ENCODE results near the gene CCNDBP1.
"Not testable (repeated sequence)": the region's sequence is repeated elsewhere in the genome, so short reads cannot be mapped to it uniquely, and the experiment has no call there.

The CCNDBP1 gene

DNA sequence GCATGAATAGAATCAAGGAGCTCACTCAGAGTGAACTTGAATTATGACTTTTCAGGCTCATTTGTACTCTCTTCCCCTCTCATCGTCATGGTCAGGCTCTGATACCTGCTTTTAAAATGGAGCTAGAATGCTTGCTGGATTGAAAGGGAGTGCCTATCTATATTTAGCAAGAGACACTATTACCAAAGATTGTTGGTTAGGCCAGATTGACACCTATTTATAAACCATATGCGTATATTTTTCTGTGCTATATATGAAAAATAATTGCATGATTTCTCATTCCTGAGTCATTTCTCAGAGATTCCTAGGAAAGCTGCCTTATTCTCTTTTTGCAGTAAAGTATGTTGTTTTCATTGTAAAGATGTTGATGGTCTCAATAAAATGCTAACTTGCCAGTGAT, 9.6 kb downstream of the CCNDBP1 start:
- DNase-seq: no peak

DNA sequence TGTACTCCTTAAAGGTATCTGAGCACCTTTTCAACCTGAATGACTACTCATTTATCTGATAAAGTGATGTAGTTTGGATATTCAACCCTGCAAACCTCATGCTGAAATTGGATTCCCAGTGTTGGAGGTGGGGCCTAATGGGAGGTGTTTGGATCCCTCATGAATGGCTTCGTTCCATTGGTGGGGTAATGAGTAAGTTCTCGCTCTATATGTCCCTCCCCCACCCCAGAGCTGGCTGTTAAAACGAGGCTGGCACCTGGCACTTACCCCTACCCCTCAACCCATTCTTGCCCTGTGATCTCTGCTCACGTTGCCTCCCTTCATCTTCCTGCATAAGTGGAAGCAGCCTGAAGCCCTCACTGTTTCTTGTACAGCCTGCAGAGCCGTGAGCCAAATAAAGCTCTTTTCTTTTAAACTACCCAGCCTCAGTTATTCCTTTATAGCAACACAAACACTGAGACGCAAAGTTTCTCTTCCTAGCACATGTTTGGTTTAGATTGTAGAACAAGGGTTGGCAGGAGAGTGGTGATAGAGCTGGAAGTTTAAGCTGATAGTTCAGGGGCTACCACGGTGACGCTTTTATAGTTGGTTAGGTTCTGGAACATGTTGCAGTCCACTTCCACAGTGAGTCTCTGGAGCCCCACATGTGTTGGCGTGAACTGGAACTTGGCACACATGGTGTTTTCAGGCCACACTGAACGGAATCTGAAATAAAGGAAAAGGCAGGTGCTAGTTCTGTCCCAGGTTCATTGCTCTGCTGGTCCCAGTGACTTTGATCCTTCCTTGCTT, 11.8 kb downstream of the CCNDBP1 start:
- DNase-seq: no peak

DNA sequence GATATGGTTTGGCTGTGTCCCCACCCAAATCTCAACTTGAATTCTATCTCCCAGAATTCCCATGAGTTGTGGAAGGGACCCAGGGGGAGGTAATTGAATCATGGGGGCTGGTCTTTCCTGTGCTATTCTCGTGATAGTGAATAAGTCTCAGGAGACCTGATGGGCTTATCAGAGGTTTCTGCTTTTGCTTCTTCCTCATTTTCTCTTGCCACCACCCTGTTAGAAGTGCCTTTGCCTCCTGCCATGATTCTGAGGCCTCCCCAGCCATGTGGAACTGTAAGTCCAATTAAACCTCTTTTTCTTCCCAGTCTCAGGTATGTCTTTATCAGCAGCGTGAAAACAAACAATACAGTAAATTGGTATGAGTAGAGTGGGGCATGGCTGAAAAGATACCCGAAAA, 12.6 kb downstream of the CCNDBP1 start:
- not testable (repeated sequence) for DNase-seq

DNA sequence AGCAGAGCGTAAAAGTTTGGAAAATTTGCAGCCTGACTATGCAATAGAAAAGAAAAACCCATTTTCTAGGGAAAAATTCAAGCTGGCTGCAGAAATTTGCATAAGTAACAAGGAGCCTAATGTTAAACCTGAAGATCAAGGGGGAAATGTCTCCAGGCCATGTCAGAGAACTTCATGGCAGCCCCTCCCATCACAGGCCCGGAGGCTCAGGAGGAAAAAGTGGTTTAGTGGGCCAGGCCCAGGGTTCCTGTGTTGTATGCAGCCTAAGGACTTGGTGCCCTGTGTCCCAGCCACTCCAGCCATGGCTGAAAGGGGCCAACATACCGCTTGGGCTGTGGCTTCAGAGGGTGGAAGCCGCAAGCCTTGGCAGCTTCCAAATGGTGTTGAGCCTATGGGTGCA, 13.4 kb downstream of the CCNDBP1 start:
- DNase-seq: not testable (repeated sequence)

DNA sequence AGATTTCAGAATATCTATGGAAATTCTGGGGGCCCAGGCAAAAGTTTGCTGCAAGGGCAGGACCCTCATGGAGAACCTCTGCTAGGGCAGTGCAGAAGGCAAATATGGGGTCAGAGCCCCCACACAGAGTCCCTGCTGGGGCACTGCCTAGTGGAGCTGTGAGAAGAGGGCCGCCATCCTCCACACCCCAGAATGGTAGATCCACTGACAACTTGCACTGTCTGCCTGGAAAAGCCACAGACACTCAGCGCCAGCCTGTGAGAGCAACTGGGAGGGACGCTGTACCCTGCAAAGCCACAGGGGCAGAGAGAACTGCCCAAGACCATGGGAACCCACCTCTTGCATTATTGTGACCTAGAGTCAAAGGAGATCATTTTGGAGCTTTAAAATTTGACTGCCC, 13.8 kb downstream of the CCNDBP1 start:
- DNase-seq: no peak

DNA sequence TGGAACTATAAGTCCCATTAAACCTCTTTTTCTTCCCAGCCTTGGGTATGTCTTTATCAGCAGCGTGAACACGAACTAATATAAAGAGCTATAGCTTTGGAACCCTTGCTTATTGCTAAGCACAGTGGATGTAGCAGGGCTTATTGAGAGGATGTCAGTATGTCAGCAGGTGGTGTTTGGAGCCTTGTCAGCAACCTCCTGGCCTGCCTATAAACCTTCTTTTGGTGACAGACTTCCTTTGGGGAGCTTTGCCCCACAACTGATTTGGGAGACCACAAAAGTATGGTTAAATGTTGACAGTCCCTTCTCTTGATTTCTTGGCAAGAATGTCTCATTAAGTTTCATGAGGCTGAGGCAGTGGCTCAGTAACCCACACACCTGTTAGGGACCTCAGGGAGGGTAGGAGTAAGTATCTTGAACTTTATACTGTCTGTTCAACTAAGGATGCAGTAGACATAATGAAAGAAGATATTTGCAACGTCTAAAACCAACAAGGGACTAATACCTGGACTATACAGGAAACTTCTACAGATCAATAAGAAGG, 14.8 kb downstream of the CCNDBP1 start:
- DNase-seq: no peak

DNA sequence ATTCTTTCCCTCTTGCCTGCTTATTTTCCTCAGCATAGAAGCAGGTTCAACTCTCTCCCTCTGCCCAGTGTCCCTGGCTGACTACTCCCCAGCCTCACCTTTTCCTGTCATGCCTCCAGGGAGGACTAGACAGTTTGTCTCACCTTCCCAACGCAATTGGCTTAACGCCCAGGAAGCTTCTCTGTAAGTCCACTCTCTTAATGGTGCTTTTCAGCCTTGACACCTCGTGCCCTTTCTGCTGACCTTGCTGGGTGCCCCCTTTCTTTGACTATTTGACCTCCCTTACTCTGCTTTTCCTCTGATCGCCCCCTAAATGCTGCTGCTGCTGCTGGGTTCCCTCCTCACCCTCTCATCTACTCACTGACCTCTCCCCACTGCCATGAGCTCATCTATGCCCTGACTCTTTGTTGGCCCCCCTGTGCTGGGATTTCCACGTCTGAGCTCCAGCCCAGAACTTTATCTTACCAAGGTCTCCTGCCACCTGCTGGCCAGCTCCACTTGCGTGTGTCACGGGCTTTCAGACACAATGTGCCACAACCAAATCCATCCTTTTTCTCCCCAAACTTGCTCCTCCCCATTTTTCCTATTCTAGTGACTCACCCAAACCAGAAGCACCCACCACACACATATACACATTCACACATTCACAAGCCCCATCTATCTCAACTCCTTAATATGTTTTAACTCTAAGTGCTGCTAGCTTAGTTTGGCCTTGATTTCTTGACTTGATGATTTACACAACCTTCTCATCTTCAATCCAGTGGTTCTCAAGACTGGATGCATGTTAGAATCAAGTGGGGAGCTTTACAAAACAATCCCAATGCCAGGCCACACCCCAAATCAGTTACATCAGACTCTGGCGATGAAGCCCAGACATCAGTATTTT, 19.1 kb downstream of the CCNDBP1 start:
- DNase-seq: peak; percentile 51

DNA sequence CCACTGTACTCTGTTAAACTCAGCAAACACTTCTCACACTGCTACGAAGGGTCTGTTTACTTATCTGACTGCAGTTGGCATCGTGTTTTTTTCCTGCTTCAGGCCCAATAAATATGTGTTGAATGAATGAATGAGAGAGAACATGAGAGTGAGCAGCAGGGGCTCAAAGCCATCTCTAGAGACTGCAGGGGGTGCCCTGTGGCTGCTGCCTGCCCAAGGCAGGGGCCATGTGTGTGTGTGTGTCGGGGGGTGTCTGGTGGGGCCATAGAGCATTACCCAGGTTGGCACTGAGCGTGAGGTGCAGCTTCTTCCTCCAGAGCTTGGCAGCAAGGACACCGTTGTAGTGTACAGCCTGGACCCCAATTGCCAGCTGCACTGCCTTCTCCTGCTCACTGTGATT, 20.9 kb downstream of the CCNDBP1 start:
- no peak for DNase-seq

DNA sequence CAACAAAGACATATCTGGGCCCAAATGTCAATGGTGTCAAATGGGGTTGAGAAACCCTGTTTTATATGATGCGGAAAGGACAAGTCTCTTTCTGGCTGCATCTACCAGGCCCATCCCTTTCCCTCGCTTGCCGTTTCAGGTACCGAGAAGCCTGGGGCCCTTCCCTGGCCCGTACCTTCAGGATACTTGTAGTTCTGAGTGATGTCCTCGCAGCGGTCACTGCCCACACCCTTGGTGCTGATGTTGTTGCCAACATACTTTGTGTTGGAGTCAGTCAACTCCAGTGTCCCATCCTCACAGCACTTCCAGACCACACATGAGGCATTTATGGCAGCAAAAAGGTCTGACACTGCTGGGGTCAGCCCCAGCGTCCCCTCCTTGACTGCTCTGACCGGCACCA, 21.8 kb downstream of the CCNDBP1 start:
- no peak for DNase-seq

DNA sequence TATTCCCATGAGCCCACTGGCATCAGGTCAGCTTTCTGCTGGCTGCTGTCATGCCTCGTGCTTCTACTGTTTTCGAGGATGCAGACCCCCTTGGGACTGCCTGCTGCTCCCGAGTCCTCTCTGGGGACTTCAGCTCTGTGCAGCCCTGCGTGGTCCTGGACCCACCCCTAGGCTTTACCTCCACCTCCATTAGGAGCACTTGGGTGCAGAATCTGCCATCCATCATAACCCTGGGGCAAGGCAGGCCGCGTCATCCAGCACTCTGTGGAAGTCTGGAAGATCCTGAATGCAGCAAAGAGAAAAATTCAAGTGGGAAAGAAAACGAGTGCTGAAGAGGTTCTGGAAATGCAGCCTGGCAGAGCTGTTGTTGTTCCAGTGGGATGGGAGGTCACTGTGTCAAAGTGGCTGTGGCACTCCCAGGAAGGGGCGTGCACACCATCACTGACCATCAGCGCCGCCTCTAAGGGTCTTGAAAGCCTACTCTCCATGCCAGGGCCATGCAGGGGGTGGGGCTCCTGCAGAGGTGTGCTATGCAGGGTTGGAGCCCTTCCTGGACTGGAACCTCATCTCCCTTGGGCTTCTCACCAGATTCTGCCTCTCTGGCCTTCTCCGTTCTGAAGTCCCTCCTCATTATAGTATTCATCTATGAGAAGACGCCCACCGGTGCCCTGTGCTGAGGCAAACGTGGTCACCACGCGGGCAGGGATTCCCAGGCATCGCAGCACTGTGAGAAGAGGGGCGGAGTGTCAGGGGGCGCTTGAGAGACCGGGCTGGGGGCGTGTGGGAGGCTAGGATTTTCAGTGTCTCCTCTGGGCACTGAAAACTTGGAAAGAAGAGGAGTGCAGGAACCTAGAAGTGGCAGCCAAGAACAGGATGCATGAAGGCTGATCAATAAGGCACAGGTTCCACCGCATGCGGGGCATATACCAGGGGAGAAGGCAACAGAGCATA, 23.1 kb downstream of the CCNDBP1 start:
- no peak for DNase-seq

DNA sequence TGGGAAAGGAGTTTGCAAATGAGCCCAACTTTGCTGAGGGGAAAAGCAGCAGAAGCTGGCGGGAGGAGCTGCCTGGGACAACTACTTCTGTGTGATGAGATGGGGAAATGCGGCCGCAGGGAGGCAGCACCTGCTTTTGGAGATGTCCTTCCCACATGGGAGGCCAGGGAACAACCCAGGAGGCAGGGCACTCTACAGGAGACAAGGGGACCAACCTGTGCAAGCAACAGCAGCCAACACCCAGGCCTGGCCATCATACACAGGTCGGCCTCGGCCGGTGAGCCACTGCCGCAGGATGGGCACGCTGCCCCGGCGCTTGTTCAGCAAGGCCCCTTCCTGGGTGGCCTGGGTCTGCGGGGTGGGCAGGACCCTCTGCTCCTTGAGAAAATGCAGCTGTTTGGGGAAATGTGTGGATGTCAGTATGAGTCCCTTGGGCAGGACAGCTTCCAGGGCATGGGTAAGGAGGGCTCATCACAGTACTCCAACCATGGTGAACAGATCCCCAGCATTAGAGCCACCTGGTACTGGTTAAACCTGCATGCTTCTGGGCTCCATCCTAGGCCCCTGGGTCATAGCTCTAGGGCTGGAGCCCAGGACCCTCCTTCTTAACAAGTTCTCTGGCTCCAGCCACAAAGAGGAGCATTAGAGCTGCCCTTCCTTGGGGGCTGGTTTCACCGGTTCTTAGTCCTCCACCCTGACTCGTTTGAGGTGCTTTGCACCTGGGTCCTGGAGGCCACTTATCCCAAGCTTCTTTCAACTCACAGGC, 24.0 kb downstream of the CCNDBP1 start:
- DNase-seq: no peak

DNA sequence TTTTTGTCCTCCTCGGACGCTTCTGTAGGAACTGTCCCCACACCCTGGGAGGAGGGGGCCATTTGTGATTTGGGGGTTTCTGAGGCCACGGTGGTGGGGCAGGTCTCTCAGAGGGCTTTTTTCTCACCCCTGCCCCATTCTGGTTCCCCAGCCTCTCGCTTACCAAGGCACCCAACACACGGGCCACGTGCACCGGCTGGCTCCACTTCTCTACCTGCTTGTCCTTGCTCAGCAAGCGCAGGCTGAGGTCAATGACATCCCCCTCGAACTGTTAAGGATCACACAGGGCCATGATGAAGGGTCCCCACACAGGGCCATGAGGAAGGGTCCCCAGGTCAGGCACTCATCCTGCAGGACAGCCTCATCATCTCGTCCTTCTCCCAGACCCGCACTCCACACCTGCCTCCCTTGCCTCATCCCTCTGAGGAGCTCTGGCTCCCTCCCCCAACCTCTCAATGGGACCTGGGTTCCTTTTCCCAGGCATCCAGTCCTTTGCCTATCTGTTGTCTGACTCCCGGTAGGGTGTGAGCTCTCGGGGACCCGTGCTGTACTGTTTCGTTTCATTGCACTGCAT, 25.1 kb downstream of the CCNDBP1 start:
- no peak for DNase-seq

DNA sequence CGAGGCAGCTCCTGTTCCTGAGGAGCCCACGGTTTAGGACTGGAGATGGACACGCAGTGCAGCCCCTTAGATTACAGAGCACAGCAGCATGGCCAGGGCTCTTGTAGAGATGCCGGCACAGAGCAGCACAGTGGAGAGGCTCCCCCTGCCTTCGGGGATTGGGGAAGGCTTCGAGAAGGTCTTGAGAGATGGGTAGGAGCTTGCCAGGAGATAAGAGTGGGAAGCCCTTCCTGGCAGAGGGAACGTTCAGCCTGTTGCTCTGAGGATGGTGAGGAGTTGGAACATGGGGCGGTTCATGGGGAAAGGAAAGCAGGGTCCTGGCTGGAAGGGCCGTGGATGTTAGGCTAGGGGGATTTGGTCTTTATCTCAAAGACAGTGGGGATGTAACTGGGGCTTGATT, 25.6 kb downstream of the CCNDBP1 start:
- DNase-seq: no peak

DNA sequence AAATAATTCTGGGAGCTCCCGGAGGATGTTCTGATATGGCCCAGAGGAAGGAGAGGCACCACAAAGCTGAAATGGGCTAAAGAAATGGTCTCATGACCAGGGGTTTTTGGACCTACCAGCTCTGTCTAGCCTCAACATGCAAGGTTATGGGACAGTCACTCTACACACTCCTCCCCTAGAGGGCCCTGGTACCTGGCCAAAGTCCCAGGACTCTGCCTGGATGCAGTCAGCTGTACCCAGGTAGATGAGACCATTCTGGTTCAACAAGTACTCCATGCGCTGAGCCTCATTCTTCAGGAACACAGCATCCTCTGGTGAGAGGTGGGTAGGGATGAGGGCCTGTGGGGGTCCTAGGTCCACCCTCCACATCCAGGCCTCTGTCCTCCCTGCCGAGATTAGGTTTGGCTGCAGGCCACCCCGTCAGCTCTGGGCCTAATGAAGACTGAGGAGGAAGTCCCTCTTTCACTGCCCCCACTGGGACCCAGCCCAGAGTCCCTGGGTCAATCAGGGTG, 26.1 kb downstream of the CCNDBP1 start:
- DNase-seq: no peak

DNA sequence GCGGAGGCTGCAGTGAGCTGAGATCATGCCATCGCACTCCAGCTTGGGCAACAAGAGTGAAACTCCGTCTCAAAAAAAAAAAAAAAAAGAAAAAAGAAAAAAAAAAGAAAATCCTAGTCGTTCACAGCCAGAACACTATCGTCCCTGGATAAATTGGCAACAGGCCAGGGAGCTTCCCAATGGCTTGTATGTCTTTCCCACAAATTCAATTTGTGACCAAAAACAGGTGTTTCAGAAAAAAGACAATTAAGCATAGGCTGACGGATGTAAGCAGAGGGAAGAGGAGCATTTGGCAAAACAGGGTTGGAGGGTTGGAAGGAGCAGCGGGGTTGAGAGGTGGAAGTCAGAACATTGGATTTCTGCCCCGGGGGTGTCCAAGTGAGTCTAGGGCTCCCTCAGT, 27.1 kb downstream of the CCNDBP1 start:
- DNase-seq: no peak

DNA sequence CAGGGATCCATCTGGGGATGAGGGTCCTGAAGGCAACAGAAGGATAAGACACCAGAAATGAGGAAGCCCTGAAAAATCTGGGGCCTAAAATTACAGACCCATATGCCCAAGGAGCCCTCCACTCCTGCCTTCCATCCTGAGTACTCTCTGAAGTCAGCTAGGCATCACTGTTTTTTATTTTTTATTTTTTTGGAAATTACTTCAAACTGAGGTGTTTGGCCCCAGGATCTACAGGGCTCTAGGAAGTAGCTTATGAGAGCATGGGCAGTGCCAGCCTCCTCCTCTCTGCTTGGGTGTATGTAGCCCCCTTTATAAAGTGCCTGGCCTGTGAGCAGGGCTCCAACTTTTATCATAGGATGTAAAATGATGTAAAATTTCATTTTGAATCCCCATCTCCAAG, 27.7 kb downstream of the CCNDBP1 start:
- DNase-seq: no peak

DNA sequence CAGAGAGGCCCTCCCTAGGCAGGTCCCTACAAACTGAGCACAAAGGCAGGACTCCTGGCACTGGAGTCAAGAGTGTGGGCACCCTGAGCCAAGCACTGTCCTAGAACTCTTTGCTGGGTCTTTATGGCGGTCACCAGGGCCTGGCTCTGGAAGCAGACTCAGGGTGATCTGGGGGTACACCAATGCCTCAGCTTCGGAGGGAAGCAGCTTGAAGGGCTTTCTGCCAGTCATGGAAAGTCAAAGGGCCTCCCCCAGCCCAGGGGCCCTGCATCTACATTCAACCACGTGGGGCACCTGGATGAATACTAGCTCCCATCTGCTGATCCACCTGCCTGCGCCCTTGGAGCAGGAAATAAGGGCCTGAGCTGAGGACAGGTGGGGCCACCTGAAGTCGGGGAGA, 28.3 kb downstream of the CCNDBP1 start:
- DNase-seq: no peak

DNA sequence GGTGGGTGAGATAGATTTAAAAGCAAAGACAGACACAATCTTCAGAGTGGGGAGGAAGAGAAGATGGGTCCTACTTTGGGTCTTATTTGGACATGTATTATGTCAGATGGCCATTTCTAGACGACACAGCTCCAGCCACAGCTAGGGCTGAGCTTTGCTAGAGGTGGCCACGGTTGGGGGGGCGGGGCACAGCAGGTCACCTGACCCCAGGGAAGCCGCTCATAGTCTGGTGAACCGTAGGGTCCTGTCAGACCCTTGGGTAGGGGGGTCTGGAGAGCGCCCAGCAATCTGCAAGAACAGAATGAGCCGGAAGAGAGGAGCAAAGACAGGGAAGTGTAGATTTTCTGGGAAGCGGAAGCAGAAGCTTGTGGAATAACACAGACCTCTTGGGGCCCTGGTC, 29.0 kb downstream of the CCNDBP1 start:
- DNase-seq: no peak

DNA sequence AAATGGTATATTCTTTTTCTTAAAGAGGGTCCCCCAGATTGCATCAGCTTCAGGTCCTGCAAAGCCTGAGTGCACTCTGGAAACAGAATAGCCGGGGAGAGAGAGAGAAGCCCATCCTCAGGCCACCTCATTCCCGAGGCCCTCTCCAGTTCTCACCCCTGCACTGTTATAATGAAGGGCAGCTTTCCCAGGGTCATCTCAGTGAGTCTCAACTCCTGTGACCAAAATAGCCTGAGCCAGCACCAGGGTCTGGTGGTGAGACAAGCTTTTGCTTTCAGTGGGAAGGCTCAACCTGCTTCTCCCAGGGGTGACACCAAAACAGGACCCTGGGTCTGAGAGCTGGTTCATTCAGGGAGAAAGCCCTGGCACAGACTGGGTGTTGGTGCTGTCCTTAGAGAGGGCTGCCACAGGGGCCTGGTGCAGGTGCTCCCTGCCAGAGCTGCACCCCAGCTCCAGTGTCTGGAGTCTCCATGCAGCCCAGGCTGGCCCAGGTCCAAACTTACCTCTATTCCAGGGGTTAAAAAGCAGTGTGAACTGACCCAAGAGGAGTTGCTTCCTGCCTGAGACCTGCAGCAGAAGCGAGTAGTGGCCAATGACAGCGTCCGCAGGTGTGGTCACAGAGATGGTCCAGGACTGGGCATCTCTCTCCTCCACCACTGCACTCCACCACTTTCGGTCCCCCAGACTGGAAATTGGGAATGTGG, 29.5 kb downstream of the CCNDBP1 start:
- DNase-seq: no peak

DNA sequence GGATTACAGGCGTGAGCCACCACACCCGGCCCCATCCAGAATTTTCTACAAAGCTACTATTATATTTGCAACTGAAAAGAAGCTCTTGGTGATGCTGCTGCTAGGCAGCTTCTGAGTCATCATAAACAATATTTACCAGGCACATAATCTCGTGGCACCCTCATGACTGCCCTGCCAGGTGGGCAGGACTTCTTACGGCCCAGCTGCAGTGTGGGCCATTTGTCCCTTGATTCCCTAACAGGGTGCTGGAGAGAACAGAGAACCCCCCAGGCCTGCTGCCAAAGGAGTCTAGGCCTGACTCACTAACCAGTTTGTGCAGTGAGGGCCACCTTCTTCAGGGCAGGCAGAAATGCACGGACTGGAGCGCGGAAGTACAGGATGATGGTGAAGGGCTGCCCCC, 30.8 kb downstream of the CCNDBP1 start:
- no peak for DNase-seq

Data from activated T-cell treated with anti-CD3 and anti-CD28 coated beads, Interleukin-2, amount 50 U/mL, for 1 hour (primary cell).